GM12873 (cell line): ENCODE data around the gene FERMT3.

Experiments used
- TF ChIP-seq, protein P1 (sequence below): IDR thresholded peaks from 2 replicates; pipeline ENCODE4 v1.5.1; 2012; ENCODE audit warnings: low read depth, mild to moderate bottlenecking, moderate library complexity, low read length, control low read depth; ENCODE audit not compliant: insufficient read depth; ENCODE audit errors: missing control alignments

Gene FERMT3

DNA sequence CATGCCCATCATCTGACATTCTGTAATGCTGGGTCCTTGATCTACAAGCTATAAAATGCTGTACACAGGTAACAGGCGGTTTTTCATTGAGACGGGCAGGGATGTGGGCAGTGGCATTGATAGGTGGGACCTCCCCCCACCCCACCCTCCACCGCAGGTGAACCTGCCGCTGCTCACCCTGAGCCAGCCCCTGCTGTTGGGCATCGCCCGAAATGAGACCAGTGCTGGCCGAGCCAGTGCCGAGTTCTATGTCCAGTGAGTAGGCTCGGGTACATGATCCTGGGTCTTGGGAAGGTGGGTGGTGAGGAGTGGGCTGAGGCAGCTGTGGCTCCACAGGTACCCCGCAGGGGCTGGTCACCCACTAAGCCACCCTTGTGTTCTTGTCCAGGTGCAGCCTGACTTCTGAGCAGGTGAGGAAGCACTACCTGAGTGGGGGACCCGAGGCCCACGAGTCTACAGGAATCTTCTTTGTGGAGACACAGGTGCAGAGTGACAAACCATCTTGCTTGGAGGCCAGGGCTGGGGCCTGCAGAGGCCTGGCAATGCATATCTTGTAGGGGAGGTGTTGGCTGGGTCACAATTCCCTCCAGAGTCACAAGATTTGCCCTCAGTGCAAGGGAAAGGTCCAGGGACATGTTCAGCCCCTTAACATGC lies 22.7 kb downstream of the FERMT3 start:
- TF ChIP-seq, protein P1, sequence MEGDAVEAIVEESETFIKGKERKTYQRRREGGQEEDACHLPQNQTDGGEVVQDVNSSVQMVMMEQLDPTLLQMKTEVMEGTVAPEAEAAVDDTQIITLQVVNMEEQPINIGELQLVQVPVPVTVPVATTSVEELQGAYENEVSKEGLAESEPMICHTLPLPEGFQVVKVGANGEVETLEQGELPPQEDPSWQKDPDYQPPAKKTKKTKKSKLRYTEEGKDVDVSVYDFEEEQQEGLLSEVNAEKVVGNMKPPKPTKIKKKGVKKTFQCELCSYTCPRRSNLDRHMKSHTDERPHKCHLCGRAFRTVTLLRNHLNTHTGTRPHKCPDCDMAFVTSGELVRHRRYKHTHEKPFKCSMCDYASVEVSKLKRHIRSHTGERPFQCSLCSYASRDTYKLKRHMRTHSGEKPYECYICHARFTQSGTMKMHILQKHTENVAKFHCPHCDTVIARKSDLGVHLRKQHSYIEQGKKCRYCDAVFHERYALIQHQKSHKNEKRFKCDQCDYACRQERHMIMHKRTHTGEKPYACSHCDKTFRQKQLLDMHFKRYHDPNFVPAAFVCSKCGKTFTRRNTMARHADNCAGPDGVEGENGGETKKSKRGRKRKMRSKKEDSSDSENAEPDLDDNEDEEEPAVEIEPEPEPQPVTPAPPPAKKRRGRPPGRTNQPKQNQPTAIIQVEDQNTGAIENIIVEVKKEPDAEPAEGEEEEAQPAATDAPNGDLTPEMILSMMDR, result no peak

DNA sequence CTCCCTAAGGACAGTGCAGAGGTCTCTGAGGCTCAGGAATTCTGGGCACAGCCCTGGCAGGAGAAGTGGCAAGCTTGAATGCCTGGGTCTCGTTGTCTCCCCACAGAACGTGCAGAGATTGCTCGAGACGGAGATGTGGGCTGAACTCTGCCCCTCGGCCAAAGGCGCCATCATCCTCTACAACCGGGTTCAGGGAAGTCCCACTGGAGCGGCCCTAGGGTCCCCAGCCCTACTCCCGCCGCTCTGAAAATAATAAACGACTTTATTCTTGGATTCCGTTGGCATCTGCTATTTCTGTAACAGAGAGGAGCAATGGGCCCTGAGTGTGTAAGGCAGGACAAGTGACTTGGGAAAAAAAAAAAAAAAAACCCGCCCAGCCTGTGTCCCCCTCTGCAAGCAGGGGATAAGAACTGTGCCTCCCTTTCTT lies 23.2 kb downstream of the FERMT3 start:
- TF ChIP-seq, protein P1, result no peak

DNA sequence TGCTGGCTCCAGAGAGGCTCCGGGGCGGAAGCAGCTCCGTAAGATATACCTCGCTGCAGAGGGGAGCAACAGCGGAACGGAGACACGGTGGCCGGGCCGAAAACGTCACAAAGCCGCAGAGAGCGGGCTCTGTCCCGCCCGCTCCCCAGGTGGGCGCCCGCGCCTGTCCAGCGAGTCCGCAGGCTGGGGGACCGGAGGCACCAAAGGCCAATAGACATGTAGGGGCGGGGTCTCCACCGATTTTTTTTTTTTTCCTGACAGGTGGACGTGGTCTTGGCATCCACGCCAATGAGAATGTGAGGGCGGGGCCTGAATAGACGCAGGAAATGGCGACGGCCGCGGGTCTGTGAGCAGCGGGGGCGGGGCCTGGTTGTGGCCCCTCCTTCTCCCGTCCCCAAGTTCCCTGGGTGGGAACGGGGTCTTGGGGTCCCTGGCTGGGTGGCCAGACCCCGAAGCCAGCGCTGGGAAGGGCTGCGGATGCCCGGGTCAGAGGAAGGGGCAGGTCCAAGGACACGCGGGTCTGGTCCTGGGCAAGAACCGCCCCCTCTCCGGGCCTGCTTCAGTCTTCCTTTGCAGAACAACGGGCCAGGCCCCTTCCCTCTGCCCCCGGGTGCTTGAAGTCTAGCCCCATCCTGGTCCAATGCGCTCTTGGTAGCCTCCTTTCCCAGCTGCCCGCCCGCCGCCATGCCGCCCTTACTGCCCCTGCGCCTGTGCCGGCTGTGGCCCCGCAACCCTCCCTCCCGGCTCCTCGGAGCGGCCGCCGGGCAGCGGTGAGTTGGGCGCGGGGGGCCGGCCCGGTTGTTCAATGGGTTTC lies 23.9 kb downstream of the FERMT3 start, which contains the start of gene DNAJC4:
DNAJC4 (plus strand) TSS at position 378 of the 814 bp plus-strand sequence; CDS start at position 685, 307 bp downstream.
- TF ChIP-seq, protein P1, result no peak

DNA sequence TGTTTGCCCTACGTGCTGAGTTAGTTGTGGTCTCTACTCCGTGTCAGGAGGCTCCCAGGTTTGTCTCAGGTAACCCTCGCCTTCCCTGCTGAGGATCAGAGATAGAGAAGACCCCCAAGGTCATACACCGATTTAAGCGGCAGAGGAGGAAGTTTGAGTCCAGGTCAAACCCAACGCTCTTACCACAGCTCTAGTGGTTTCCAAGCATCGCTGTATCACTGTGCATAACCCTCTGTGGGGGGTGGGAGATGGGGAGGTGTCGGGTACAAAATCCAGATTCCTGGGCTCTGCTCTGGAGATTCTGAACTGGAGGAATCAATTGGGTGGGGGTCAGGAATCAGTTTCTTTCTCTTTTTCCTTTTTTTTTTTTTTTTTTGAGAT lies 24.5 kb downstream of the FERMT3 start:
- TF ChIP-seq, protein P1, result no peak

DNA sequence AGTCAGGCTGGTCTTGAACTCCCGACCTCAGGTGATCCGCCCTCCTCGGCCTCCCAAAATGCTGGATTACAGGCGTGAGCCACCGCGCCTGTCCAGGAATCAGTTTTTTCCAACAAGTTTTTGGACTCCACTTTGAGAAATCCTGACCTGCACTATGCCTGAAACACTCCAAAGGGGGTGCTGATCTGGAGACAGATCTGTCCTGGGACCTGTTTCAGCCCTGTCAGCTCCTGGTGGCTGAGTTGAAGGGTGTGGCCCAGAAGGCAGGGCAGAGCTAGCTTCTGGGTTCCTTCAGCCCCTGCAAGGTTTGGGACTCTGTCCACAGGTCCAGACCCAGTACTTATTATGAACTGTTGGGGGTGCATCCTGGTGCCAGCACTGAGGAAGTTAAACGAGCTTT lies 25.0 kb downstream of the FERMT3 start:
- TF ChIP-seq, protein P1, result no peak

DNA sequence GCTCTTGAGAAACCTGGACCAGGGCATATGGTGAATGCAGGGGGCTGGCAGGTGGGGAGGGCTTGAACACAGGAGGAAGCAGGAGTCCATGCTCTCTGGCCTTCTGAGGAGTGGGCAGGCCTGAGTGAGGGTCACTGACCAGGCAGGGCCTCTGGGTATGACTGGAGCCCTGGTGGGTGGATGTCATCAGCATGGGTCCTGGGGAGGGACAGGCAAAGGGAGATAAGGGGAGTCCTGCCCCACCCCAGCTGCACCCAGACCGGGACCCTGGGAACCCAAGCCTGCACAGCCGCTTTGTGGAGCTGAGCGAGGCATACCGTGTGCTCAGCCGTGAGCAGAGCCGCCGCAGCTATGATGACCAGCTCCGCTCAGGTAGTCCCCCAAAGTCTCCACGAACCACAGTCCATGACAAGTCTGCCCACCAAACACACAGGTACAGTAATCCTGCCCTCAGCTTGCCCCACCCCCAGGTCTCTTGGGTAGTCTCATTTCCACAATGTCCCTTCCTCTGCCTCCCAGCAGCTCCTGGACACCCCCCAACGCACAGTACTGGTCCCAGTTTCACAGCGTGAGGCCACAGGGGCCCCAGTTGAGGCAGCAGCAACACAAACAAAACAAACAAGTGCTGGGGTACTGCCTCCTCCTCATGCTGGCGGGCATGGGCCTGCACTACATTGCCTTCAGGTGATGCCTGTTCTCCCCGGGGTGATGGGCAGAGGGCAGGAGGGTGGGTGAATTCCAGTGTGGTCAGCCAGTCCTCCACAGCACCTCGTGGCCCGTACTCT lies 25.9 kb downstream of the FERMT3 start:
- TF ChIP-seq, protein P1, result no peak

DNA sequence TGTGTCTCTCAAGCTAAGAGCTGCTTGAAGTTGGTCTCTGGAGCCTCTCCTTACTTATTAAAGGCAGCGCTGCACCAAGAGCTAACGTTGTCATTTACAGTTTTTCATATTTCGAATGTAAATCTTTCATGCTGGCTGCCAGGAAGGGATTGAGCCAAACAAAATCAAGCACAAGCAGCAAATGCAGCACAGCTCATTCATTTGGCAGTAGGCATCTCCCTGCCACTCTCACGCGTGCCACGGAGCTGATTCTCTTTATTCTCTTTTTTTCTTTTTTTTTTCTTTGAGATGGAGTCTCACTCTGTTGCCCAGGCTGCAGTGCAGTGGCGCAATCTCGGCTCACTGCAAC lies 26.4 kb downstream of the FERMT3 start:
- TF ChIP-seq, protein P1, result no peak
